Subcutaneous abdominal adipose tissue (tissue), 5 donors: ENCODE data around the gene DHFR2.
"Not testable (repeated sequence)": the region's sequence is repeated elsewhere in the genome, so short reads cannot be mapped to it uniquely, and the experiment has no call there.

Source experiments
- H3K27ac ChIP-seq: one replicate; pipeline ENCODE4 v1.7.0; 2013; ENCODE audit warnings: low read depth, mild to moderate bottlenecking, inconsistent platforms, low read length, moderate library complexity
- H3K27me3 ChIP-seq, 5 donors: one replicate each; pipeline ENCODE4 v1.7.0; 2013; ENCODE audit warnings: low read length in 5 of 5, inconsistent platforms in 1 of 5; ENCODE audit not compliant: control insufficient read depth in 5 of 5, insufficient read depth in 4 of 5
- H3K36me3 ChIP-seq, 5 donors: one replicate each; pipeline ENCODE4 v1.7.0; 2013; ENCODE audit warnings: low read length in 5 of 5; ENCODE audit not compliant: control insufficient read depth in 5 of 5, insufficient read depth in 5 of 5
- H3K4me1 ChIP-seq, 5 donors: one replicate each; pipeline ENCODE4 v1.7.0; 2013; ENCODE audit warnings: low read length in 5 of 5, mild to moderate bottlenecking in 3 of 5, moderate library complexity in 1 of 5; ENCODE audit not compliant: control insufficient read depth in 5 of 5, insufficient read depth in 5 of 5
- H3K4me3 ChIP-seq, 5 donors: one replicate each; pipeline ENCODE4 v1.7.0; 2013; ENCODE audit warnings: low read length in 5 of 5, low read depth in 1 of 5
- H3K9ac ChIP-seq, 5 donors: one replicate each; pipeline ENCODE4 v1.7.0; 2013; ENCODE audit warnings: low read length in 5 of 5, mild to moderate bottlenecking in 4 of 5, moderate library complexity in 3 of 5
- H3K9me3 ChIP-seq, 5 donors: one replicate each; pipeline ENCODE4 v1.7.0; 2013; ENCODE audit warnings: low read length in 5 of 5; ENCODE audit not compliant: control insufficient read depth in 5 of 5
- donor health status: healthy.
- donor health status: healthy.
- donor health status: healthy.
- donor health status: healthy.
- donor health status: healthy.

The DHFR2 gene

GRCh38 chr3:94062513-94063404 lies at the start of gene DHFR2, which contains the start of gene NSUN3:
DHFR2 (minus strand) TSS chr3:94062916; CDS start chr3:94061511, 1,405 bp downstream.
NSUN3 (plus strand) TSS chr3:94063061; CDS start chr3:94063127, 66 bp downstream.
- H3K9me3 ChIP-seq = no peaks in the 10 kb centered on the region
- H3K27me3 ChIP-seq = no peaks in the 10 kb centered on the region
- peaks cover 0 to 12% (median 4%) of the 10 kb centered on the region in 5 donors for H3K36me3 ChIP-seq
- peak within 1 kb of the TSS; percentile 90 for H3K27ac ChIP-seq
- peak within 1 kb of the TSS; percentile 83 to 98 (median 86) for H3K4me3 ChIP-seq
- H3K9ac ChIP-seq = peak within 1 kb of the TSS; percentile 66 to 92 (median 81)
- peaks cover 0 to 26% (median 23%) of the 10 kb centered on the region in 5 donors for H3K4me1 ChIP-seq

GRCh38 chr3:94110854-94111253 lies 48.1 kb upstream of the DHFR2 start:
- no peaks in the 10 kb centered on the region for H3K4me1 ChIP-seq
- no peak overlapping the region for H3K9ac ChIP-seq
- H3K36me3 ChIP-seq = peaks cover 10 to 32% (median 14%) of the 10 kb centered on the region in 5 donors
- no peak overlapping the region for H3K4me3 ChIP-seq
- no peak overlapping the region for H3K27ac ChIP-seq
- no peaks in the 10 kb centered on the region for H3K27me3 ChIP-seq
- no peaks in the 10 kb centered on the region for H3K9me3 ChIP-seq

GRCh38 chr3:94110232-94110631 lies 47.5 kb upstream of the DHFR2 start:
- H3K4me1 ChIP-seq, H3K27ac ChIP-seq, H3K4me3 ChIP-seq, H3K9ac ChIP-seq, H3K9me3 ChIP-seq, H3K27me3 ChIP-seq: not testable (repeated sequence)
- H3K36me3 ChIP-seq = peaks cover 10 to 32% (median 14%) of the 10 kb centered on the region in 5 donors

- H3K4me1 ChIP-seq = no peaks in the 10 kb centered on the region
These were observed 43.6 kb upstream of the DHFR2 start for GRCh38 chr3:94106268-94106667.

GRCh38 chr3:94101860-94102259 lies 39.1 kb upstream of the DHFR2 start:
- no peaks in the 10 kb centered on the region for H3K9me3 ChIP-seq
- no peak overlapping the region for H3K27ac ChIP-seq
- H3K4me3 ChIP-seq = no peak overlapping the region
- H3K9ac ChIP-seq = no peak overlapping the region
- H3K27me3 ChIP-seq = no peaks in the 10 kb centered on the region
- peaks cover 18 to 36% (median 25%) of the 10 kb centered on the region in 5 donors for H3K36me3 ChIP-seq
- no peaks in the 10 kb centered on the region for H3K4me1 ChIP-seq

More at GRCh38 chr3:94106268-94106667, 43.6 kb upstream of the DHFR2 start:
- no peak overlapping the region for H3K9ac ChIP-seq
- H3K4me3 ChIP-seq = no peak overlapping the region
- H3K27ac ChIP-seq = no peak overlapping the region
- H3K9me3 ChIP-seq = no peaks in the 10 kb centered on the region
- H3K36me3 ChIP-seq = peaks cover 12 to 31% (median 15%) of the 10 kb centered on the region in 5 donors
- no peaks in the 10 kb centered on the region for H3K27me3 ChIP-seq

GRCh38 chr3:94099311-94099710 lies 36.6 kb upstream of the DHFR2 start:
- Histone ChIP-seq H3K27me3 (no peaks in the 10 kb centered on the region), H3K27ac (no peak overlapping the region), H3K9ac (no peak overlapping the region), H3K4me3 (no peak overlapping the region), H3K36me3 (peaks cover 32 to 54% (median 38%) of the 10 kb centered on the region in 5 donors), H3K4me1 (no peaks in the 10 kb centered on the region), H3K9me3 (no peaks in the 10 kb centered on the region)

GRCh38 chr3:94098452-94098851 lies 35.7 kb upstream of the DHFR2 start:
- peaks cover 26 to 50% (median 34%) of the 10 kb centered on the region in 5 donors for H3K36me3 ChIP-seq
- H3K4me1 ChIP-seq = no peaks in the 10 kb centered on the region
- H3K27me3 ChIP-seq = no peaks in the 10 kb centered on the region
- no peaks in the 10 kb centered on the region for H3K9me3 ChIP-seq
- H3K9ac ChIP-seq = no peak overlapping the region
- no peak overlapping the region for H3K27ac ChIP-seq
- H3K4me3 ChIP-seq = no peak overlapping the region

GRCh38 chr3:94095111-94095510 lies 32.4 kb upstream of the DHFR2 start:
- Histone ChIP-seq H3K27me3 (no peaks in the 10 kb centered on the region), H3K9ac (no peak overlapping the region), H3K9me3 (no peaks in the 10 kb centered on the region), H3K4me3 (no peak overlapping the region), H3K4me1 (peaks cover 0 to 3% (median 0%) of the 10 kb centered on the region in 5 donors), H3K36me3 (peaks cover 24 to 47% (median 40%) of the 10 kb centered on the region in 5 donors), H3K27ac (no peak overlapping the region)

GRCh38 chr3:94093151-94093550 lies 30.4 kb upstream of the DHFR2 start:
- no peak overlapping the region for H3K4me3 ChIP-seq
- H3K9me3 ChIP-seq = no peaks in the 10 kb centered on the region
- H3K27ac ChIP-seq = no peak overlapping the region
- no peak overlapping the region for H3K9ac ChIP-seq
- H3K36me3 ChIP-seq = peaks cover 17 to 46% (median 32%) of the 10 kb centered on the region in 5 donors
- H3K27me3 ChIP-seq = no peaks in the 10 kb centered on the region
- H3K4me1 ChIP-seq = peaks cover 0 to 3% (median 0%) of the 10 kb centered on the region in 5 donors

GRCh38 chr3:94092086-94092485 lies 29.4 kb upstream of the DHFR2 start:
- Histone ChIP-seq H3K27me3 (no peaks in the 10 kb centered on the region), H3K4me3 (no peak overlapping the region)

More at GRCh38 chr3:94092086-94092485, 29.4 kb upstream of the DHFR2 start:
- Histone ChIP-seq H3K4me1 (peaks cover 0 to 3% (median 0%) of the 10 kb centered on the region in 5 donors), H3K9me3 (no peaks in the 10 kb centered on the region), H3K27ac (no peak overlapping the region), H3K36me3 (peaks cover 14 to 36% (median 29%) of the 10 kb centered on the region in 5 donors), H3K9ac (no peak overlapping the region)
